ENCODE measurements around the gene HIPK4.
"Not testable (repeated sequence)": the region's sequence is repeated elsewhere in the genome, so short reads cannot be mapped to it uniquely, and the experiment has no call there.

The HIPK4 gene

DNA sequence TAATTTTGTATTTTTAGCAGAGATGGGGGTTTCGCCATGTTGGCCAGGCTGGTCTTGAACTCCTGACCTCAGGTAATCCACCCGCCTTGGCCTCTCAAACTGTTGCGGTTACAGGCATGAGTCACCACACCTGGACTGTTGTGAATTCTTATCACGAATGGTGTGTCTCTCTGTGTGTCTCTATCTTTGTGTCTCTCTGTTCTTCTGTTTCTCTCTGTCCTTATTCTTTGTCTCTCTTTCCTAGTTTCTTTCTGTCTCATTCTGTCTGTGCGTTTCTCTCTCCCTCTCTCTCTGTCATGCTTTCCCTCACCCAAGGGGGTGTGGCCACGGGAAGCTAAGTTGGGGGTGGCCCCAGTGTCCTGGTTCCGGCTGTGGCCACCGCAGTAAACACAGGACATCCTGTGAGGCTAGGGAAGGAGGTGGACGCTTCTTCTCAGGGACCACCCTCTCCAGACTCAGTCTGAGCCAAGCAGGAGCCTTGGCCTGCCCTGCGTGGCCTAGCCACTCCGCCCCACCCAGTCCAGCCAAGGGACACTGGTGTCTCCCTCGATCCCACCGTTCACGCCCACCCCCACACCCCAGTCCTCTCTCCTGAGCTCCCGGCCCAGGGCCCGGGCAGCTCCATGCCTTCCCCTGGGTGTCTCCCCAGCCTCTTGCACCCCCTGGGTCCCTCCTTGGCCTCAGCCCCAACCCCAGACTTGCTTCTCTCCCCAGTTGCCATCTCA, 27.1 kb upstream of the HIPK4 start:
- no peak for DNase-seq (ENCODE audit: low spot score)

DNA sequence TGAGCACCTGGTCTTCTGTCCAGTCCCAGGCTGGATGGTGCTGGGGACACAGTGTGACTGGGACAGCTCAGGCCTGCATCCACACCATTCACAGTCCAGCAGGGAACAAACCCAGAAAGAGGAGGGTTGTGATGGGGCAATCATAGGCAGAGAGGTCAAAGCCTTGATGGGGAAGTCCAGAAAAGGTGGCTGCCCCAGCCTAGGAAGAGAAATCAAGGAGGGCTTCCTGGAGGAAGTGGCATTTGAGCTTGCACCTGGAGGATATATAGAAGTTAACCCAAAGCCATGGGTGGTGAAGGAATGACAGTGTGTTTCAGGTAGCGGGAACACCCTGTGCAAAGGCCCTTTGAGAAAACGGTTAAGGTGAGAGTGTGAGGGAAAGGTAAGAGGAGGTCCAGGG, 25.8 kb upstream of the HIPK4 start:
- no peak for DNase-seq (ENCODE audit: low spot score)

DNA sequence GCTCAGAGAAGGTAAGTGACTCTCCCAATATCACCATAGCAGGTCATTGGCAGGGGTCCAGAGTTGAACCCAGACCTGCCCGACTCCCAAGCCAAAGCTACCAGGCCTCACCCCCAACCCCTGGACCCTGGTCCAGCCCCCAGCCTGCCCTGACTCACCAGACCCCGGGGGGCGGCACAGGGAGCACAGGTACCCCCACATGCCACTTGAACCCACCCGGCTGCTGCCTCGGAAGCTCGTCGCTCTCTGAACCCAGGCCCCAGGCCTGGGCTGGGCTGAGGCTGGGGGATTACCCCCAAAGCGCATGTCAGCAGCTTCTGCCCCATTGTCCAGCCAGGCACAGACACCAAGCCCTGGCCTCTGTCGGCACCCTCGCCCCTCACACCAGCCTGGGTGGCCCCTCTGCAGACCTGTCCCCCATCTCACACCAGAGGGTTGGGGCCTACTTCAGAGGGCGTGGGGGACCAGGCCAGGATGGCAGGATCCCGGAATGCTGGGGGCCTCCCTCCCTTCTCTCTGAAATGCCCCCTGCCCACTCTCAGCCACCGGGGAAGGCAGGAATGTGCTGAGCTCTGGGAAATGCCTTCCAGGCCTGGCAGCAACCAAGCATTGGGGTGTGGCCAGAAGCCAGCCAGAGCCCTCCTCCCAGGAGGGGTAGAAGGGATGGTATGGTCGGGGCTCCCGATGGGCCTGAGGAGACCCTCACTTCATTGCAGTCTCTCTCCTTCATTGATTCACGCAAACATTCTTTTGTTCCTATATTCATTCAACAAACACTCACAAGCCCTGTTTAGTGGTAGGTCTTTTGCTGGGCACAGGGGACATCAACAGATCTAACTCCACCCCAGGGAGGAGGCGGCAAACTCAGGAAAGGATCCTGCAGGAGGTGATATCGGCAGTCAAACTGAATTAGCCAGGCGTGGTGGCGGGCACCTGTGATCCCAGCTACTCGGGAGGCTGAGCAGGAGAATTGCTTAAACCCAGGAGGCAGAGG, 24.9 kb upstream of the HIPK4 start:
- DNase-seq (ENCODE audit: low spot score), result no peak

GRCh38 chr19:40413291-40413845, 23.4 kb upstream of the HIPK4 start, which contains the start of gene PRX:
Gene PRX, minus strand, starts transcription at chr19:40413378. Its CDS starts 5,446 bp downstream, at chr19:40407932.
- no peak for DNase-seq (ENCODE audit: low spot score)

DNA sequence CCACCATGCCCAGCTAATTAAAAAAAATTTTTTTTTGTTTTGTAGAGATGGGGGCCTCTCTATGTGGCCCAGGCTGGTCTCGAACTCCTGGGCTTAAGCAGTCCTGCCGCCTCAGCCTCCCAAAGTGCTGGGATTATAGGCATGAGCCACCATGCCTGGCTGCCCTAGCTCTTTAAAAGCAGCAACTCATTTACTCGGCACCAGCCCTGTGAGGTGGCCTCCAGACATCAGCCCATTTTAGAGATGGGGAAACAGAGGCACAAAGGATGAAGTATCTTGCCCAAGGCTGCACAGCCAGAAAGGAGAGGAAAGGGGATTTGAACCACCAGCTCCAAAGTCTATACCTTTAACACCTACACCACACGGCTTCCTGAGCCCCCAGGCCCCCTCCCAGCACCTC, 22.9 kb upstream of the HIPK4 start:
- no peak for DNase-seq (ENCODE audit: low spot score)

GRCh38 chr19:40411958-40412499, 22.0 kb upstream of the HIPK4 start:
- no peak for DNase-seq (ENCODE audit: low spot score)

DNA sequence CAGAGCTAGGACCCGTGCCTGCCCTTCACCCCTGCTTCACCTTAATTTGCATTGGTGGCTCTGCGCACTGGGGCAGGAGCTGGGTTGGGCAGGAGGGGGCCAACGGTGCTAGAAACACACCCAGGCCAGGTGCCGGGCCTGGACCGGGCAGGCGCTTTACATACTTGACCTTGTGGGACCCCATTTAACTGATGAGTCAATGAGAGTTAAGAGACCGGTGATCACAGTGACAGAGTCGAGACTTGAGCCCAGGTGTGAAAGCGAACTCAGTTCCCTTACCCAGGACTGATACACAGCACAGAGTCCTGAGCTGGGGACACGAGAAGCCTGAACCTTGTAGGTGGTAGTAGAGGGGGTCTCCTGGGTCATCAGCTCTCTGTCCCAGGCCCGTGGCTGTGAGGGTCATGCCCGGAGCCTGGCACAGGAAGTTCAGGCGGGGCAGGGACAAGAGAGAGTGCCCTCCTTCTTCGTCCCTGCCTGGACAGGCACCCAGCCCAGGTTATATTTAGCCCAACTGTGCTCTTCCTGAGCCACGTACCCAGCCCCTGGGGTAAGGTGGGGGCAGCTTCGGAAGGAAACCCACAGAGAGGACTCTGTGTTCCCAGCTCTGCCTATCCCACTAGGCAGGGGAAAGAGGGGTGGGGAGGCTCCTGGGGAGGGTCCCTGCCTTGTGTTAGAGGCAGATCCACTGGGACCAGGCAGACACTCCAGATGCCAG, 21.3 kb upstream of the HIPK4 start:
- no peak for DNase-seq (ENCODE audit: low spot score)

DNA sequence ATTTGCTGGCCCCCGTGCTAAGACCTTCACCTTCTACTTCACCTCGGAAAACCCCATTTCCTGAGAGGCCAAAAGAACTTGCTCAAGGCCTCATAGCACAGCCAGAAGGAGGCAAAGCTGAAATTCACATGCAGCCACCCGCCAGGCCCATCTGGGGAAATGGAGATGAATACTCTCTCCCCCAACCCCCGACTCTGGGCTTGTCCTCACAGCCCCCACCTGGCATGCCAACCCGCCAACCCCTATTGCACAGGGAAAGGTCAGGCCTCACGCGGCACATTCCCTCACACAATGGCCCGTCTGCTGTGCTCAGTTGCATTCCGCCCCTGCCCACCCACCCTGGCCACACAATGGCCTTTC, 20.0 kb upstream of the HIPK4 start:
- DNase-seq (ENCODE audit: low spot score), result no peak

- not testable (repeated sequence) for DNase-seq (ENCODE audit: low spot score)
Measured at GRCh38 chr19:40408598-40408925, 18.6 kb upstream of the HIPK4 start.

DNA sequence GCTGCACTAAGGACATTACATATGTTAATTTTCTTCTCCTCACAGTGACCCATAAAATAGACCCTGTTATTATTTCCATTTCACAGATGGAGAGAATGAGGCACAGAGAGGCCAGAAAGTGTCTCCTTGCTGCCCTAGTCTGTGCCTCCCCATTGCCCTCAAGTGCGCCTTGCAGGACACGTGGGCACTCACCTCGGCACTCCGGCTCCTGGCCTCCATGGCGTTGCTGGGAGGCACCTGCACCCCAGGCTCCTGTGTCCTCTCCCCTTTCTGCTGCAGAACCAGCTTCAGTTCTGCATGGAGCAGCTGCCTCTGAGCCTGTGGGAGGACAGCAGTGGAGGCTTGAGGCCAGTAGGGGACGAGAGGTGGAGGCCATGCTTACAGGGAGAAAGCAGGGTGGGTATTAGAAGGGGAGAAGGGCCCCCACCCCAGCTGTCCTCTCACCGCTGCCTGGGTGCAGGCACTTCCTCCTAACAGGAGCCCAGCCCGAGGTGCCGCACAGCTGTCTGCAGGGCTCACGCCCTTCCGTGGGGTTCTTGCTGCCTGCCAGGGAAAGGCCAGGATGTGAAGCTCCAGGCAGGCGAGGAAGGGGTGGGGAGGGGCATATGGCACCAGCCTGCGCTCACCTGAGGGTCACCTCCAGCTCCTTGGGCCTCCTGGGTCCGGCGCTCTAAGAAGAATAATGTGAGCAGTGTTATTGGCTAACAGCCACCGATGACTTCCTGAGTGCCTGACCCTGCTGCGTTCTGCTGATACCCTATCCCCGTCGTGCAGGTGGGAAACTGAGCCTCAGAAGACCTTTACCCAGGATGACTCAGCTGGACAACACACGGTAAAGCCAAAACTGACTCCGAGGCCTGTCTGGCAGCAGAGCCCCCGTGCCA, 18.0 kb upstream of the HIPK4 start:
- no peak for DNase-seq (ENCODE audit: low spot score)

DNA sequence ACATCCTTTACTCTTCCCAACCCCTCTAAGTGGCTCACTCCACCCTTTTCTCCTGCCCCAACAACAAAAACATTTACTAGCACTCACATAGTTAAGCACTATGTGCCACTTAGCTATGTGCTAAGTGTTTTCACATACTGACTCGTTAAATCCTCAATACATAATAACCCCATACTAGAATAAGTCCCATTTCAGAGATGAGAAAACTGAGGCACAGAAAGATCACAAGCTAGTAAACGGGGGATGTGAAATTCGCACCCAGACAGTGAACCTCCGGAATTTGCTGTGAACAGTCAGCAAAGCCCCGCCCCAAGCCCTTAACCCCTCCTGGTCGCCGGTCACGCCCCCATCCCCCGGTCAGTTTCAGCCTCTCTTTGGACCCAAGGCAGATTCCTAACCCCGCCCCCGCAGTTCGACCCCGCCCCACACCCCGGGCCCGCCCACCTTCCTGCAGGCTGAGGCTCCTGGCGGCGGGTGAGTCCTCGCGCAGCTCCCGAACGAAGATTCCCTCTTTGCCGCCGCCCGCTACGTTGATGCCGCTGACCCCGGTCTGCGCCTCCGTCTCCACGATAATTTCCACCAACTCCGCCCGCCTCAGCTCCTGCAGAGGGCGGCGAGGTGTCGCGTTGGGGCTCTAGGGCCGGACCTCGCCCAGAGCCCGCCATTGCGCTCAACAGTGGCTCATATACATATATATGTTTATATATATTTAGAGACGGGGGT, 13.4 kb upstream of the HIPK4 start:
- DNase-seq (ENCODE audit: low spot score), result peak; percentile 91

GRCh38 chr19:40400559-40400958, 10.6 kb upstream of the HIPK4 start:
- DNase-seq (ENCODE audit: low spot score), result no peak

GRCh38 chr19:40398417-40399131, 8.6 kb upstream of the HIPK4 start:
- no peak for DNase-seq (ENCODE audit: low spot score)

GRCh38 chr19:40397568-40397906, 7.6 kb upstream of the HIPK4 start:
- no peak for DNase-seq (ENCODE audit: low spot score)

DNA sequence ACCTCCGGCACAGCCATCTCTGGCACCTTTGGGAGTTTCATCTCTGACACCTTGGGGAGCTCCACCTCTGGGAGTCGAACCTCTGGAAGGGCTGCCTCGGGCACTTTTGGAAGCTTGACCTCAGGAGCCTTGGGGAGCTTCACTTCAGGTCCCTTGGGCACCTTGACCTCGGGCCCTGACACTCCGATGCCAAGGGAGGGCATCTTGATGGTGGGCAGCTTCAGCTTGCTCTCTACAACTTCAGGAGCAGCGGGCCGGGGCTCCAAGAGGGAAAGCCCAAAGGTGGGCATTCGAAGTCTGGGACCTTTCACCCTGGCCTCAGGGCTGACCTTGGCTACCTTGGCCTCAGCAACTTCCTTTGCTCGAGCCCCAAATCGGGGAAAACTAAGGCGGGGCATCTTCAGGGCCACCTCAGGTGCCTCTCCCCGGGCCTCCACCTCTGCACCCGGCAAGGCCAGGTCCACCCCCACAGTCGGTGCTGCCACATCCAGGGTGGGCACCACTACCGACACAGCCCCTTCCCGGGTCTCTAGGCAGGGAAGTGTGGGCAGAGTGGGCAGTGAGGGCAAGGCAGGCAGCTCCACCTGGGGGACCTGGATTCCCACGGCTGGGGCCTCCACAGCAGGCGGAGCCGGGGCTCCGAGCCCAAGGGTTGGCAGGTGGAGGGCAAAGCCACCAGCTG, 7.0 kb upstream of the HIPK4 start:
- DNase-seq (ENCODE audit: low spot score), result no peak

DNA sequence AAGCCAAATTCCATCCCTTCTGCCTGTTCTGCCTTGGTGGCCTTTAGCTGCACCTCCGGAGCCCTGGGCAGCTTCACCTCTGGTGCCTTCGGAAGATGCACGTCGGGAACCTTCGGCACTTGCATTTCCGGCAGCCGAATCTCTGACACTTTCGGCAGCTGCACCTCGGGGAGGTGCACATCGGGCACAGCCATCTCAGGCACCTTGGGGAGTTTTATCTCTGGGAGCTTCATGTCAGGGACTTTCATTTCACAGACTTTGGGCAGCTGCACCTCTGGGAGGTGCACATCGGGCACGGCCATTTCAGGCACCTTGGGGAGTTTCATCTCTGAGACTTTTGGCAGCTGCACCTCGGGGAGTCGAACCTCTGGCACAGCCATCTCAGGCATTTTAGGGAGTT, 6.0 kb upstream of the HIPK4 start:
- DNase-seq (ENCODE audit: low spot score), result no peak

- no peak for DNase-seq (ENCODE audit: low spot score)
Measured at GRCh38 chr19:40394816-40395210, 4.8 kb upstream of the HIPK4 start.

DNA sequence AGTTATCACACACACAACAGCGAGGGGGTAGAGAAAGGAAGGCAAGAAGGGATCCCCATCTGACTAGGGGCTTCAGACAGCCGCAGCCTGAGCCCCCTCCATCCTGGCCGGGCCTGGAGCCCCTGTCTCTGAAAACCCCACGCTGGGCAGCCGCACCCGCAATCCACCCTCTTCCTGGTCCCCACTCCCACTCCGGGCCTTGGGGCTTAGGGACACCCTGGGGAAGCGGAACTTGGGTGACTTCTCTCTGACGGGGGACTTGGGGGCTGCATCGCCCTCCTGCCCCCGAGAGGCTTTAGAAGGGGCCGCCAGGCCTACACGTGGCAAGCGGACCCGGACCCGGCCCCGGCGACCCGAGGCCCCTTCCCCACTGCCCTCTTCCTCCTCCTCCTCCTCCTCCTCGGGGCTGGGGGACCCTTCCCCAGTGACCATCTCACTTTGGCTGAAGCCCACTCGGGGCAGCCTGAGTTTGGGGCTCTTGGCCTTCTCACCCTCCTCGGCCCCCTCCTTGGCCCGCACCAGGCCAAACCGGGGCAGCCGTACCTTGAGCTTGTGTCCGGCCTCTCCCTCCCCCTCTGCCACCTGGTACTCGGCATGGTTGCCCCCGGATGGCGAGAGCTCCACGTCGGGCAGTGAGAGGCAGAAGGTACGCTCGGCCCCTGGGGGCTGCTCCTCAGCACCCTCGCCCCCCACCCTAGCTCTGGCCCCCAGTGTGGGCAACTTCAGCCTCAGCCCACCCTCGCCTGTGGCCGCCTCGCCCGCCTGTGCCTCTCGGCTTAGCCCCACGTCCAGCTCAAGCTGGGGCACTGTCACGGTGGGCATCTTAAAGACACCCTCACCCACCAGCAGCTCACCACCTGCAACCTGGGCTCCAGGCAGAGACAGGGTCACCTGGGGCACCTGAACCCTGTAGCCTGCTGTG, 4.2 kb upstream of the HIPK4 start:
- no peak for DNase-seq (ENCODE audit: low spot score)
